Loucy (cell line): ENCODE data around the gene RTF1.

Experiments used
- CTCF ChIP-seq: fragments of 200-600 bp; sonication (generic); conservative IDR thresholded peaks from 2 replicates; pipeline ENCODE4 v1.5.1; 2014; ENCODE audit warnings: mild to moderate bottlenecking, antibody characterized with exemption, low read length
- EZH2phosphoT487 ChIP-seq: fragments of 200-600 bp; IDR thresholded peaks from 2 replicates; pipeline ENCODE4 v1.6.1; 2018; ENCODE audit warnings: antibody characterized with exemption, mild to moderate bottlenecking, moderate library complexity, borderline replicate concordance

GRCh38 chr15:41480396-41481140 is 63.7 kb downstream of the RTF1 start:
- TF ChIP-seq CTCF (no peak), EZH2phosphoT487 (no peak)
